NCI-H226 (cell line): Measurements from ENCODE around the gene MOV10.
"Not testable (repeated sequence)": the region's sequence is repeated elsewhere in the genome, so short reads cannot be mapped to it uniquely, and the experiment has no call there.

Source experiments
- DNase-seq: peaks from one replicate; pipeline ENCODE4 v3.0.0-alpha.2; 2015

Gene MOV10, protein sequence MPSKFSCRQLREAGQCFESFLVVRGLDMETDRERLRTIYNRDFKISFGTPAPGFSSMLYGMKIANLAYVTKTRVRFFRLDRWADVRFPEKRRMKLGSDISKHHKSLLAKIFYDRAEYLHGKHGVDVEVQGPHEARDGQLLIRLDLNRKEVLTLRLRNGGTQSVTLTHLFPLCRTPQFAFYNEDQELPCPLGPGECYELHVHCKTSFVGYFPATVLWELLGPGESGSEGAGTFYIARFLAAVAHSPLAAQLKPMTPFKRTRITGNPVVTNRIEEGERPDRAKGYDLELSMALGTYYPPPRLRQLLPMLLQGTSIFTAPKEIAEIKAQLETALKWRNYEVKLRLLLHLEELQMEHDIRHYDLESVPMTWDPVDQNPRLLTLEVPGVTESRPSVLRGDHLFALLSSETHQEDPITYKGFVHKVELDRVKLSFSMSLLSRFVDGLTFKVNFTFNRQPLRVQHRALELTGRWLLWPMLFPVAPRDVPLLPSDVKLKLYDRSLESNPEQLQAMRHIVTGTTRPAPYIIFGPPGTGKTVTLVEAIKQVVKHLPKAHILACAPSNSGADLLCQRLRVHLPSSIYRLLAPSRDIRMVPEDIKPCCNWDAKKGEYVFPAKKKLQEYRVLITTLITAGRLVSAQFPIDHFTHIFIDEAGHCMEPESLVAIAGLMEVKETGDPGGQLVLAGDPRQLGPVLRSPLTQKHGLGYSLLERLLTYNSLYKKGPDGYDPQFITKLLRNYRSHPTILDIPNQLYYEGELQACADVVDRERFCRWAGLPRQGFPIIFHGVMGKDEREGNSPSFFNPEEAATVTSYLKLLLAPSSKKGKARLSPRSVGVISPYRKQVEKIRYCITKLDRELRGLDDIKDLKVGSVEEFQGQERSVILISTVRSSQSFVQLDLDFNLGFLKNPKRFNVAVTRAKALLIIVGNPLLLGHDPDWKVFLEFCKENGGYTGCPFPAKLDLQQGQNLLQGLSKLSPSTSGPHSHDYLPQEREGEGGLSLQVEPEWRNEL

DNA sequence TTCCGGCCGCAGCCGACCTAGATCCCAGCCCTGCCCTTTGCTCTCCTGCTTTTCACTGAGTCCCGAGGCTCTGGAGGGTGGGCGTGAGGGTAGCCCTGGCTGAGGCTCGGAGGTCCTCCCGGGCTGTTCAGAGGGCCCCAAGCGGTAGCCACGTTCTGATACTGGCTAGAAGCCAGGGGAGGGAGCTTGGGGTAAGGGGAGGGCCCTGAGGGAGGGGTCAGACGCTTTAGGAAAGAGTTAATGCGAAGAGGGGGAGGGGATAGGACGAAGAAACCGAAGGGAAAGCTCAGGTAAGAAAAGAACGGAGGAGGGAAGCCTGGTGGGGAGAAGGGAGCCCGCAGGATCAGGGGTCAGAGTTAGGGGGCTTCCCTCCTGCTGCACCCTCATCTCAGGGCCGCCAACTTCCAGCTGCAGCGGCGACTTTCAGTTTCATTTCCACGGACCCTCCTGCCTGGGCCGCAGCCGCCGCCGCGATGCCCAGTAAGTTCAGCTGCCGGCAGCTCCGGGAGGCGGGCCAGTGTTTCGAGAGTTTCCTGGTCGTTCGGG lies at the start of gene MOV10:
Gene MOV10 (plus strand): TSS at position 220 of the 546 bp plus-strand sequence. CDS start 254 bp downstream, at position 474.
- DNase-seq = peak; percentile 71

DNA sequence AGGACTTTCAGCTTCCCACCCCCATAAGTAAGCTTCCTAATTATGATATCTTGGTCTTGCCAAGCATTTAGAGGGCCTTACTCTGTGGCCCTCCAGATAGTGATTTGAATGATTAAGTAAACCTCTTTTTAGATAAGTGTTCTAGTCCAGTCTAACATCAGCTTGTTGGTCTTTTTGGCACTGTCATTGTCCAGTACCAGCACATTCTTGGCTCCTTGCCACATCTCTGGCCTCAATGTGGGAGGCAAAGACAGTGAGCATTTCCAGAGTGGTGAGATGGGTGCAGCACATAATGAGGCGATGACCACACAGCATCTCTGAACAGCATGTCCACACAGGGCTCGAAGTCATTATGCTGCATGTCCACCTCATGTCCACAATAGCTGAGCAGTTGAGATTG lies 48.8 kb upstream of the MOV10 start:
- peak; percentile 67 for DNase-seq

DNA sequence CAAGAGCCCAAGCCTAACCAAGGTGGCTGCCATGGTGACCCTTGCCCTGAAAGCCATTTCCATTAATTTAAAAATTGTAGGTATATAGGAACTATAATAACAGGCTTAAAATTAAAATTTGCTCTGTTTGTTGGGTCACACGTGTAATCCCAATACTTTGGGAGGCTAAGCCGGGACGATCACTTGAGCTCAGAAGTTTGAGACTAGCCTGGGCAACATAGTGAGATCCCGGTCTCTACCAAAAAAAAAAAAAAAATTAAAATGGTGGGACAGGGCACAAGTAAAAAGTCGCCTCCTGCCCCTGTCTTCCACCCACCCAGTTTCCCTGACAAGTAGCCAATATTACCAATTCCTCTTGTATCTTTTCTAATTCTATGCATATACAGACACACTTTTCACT lies 48.3 kb upstream of the MOV10 start:
- no peak for DNase-seq

DNA sequence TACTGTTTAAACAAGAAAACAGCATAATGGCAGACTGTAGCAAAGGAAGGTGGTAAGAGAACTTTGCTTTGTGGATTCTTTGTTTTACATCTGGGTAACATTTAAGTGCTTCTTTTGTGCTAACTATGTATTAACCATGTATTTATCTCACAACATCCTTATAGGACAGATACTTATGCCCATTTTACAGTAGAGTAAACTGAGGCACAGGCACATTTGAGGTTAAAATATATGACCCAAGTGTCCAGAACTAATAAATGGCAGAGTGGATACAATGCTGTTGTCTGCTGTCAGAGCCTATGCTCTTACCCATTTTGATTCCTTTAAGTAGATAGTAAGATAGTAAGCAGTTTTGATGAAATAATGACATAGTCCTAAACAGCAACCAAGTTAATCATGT lies 47.6 kb upstream of the MOV10 start:
- no peak for DNase-seq

DNA sequence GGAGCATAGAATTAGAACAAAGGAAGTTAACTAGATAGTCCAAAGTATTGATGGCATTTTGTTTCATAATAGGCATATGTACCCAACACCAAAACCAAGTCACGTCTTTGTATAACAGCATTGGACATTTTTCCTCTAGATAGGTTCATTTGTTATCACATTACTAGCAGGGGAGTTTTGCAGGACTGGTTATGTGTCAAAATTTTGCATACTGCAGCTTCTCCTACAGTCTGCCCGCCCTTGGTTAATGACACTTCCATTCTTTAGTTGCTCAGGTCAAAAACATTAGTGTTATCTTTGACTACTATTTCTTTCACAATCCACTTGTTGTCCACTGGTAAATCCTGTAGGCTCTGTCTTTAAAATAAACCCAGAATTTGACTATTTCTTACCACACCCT lies 45.9 kb upstream of the MOV10 start:
- DNase-seq = no peak

DNA sequence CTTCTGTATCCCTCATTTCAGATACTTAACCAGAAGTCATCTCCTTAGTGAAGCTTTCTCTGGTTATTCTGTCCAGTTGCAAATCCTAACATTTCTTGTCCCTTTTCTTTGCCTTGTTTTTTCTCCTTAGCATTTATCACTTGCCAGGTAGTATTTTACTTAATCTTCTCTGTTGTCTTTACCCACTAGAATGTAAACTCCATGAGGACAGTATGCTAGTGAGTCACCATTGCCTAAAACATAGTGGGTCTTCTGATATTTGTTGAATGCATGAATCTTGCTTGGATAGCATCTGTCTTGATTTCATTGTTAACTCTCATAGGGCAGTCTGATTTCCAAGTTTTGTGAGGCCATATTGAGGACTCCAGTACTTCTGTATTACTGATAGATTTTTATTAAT lies 45.2 kb upstream of the MOV10 start:
- DNase-seq = no peak

DNA sequence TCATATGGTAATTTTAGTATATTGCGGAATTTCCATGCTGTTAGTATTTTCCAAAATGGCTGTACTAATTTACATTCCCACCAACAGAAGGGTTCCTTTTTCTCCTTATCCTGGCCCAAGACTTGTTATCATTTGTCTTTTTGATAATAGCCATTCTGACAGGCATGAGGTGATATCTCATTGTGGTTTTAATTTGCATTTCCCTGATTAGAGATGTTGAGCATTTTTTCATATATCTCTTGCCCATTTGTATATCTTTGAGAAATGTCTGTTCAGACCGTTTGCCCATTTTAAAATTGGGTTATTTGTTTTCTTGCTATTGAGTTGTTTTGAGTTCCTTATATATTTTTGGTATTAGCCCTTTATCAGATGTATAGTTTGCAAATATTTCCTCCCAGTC lies 40.8 kb upstream of the MOV10 start:
- DNase-seq = no peak

DNA sequence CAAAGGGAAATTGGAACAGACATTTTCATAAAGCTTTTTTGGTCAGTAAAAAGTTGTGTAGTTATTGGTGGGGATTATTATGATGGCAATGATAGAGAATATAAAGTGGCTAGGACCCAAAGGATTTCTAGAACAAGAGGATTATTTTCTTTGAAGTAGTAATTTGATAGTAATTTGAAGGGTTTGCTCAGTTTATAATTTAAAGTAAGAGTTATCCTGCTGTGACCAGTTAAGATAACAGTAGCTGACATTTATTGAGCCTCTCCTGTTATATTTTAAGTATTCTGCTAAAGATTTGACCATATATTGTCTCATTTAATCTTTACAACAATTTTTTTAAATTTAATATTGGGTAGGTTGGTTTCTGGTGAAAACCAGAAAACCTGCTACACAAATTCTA lies 40.1 kb upstream of the MOV10 start:
- DNase-seq = no peak

DNA sequence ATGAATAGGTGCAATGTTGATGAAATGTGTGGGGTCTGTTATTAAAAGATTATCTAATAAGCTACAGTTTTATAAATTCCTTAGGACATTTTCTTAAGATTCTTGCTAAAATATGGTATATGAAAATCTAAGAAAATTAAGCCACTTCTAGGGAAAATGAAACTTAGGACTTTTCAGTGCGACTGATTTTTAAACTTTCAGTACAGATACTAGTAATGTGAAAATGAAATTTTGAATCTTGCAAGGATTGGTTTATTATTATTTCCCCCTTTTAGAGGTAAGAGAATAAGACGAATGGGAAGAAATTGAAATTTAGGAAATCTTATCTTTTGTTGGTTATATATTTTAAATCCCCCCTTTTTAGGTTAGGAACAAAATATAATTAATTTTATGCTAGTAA lies 38.4 kb upstream of the MOV10 start:
- no peak for DNase-seq

DNA sequence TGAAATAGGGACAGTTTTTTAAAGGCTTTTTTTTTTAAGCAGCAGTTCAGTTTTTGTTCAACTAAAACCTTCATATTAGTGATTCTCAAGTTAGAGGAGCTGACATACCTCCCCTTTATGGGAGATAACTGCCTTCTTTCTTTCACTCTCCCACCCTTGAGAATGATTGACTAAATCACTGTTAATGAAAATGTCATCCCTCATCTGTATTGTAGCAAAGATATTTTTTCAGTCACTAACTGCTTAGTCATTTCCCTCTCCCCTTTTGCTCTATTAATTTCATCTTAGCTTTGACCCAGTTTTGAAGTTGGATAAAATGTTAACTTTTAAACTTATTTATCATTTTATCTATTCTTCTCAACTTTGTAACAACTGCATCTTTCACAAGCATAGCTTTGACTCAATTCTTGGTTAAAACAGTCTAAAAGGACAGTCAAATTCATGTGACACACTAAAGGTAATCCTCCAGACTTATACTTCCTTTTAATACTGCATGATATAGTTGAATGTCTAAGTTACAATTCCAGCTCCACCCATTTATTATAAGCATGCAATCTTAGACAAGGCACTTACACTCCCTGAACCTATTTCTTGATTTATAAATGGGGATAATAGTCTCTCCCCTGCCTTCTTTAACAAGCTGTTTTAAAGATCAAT lies 37.7 kb upstream of the MOV10 start:
- DNase-seq = no peak

DNA sequence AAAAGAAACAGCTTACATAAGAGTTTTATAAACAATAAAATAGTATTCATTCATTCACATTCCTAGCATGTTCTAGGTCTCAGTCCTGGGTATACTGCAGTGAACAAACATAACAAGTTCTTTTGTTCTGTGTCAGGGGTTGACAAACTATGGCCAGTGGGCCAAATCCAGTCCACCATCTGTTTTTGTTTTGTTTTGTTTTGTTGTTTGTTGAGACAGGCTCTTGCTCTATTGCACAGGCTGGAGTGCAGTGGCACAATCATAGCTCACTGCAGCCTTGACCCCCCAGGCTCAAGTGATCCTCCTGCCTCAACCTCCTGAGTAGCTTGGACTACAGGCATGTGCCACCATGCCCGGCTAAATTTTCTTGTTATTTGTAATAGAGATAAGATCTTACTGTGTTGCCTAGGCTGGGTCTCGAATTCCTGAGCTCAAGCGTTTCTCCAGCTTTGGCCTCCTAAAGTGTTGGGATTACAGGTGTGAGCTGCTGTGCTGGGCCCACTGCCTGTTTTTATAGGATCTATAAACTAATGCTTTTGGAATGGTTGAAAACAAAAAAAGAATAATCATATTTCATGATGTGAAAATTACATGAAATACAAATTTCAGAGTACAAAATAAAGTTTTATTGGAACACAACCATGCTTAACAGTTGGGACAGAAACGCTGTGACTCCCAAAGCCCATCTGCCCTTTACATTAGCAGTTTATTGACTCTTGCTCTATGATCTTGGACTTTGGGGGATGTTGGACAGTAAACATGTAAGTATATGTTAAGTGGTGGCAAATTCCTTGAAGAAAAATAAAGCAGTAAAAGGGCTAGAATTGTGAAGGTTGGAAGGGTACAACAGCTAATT lies 37.0 kb upstream of the MOV10 start:
- DNase-seq = no peak

DNA sequence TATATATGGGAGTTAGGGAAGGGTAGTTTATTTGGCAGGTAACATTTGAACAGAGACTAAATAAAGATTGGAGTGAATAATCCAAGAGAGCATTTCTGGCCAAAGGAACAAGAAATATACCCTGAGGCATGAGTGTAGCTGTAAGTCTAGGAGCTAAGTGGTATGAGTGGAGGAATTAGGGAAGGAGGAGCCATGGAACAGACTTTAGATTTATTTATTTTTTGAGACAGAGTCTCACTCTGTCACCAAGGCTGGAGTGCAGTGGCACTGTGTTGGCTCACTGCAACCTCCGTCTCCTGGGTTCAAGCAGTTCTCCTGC lies 36.4 kb upstream of the MOV10 start:
- peak; percentile 29 for DNase-seq

DNA sequence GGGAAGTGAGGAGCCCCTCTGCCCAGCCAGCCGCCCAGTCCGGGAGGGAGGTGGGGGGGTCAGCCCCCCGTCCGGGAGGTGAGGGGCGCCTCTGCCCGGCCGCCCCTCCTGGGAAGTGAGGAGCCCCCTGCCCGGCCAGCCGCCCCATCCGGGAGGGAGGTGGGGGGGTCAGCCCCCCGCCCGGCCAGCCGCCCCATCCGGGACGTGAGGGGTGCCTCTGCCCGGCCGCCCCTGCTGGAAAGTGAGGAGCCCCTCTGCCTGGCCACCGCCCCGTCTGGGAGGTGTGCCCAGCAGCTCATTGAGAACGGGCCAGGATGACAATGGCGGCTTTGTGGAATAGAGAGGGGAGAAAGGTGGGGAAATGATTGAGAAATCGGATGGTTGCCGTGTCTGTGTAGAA lies 34.0 kb upstream of the MOV10 start:
- DNase-seq = not testable (repeated sequence)

DNA sequence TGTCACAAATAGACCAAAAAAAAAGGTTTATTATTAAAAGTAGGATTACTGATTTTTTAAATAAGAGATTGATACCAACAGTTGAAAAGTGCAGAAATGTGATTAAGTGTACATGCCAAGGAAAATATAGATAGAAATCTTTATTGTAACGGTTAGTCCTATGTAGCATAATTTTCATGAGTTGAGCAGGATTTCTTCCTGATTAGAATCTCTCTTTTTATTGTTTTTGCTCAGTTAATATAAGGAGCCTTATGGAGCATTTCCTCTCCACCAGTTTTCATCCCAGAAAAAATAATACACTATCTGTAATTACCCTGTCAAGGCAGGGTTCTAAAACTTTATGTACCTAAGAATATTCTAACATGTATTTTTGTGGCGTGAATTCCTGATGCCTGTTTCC lies 31.4 kb upstream of the MOV10 start:
- DNase-seq = no peak

DNA sequence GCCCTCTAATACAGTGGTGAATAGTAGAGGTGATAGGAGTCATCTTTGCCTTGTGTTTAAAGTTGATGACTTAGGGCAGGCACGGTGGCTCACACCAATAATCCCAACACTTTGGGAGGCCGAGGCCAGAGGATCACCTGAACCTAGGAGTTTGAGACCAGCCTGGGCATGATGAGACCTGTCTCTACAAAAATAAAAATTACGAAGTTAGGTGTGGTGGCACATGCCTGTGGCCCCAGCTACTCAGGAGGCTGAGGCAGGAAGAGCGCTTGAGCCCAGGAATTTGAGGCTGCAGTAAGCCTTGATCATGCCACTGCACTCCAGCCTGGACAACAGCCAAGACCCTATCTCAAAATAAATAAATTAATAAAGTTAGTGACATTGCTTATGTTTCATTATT lies 28.2 kb upstream of the MOV10 start:
- DNase-seq = peak; percentile 12

DNA sequence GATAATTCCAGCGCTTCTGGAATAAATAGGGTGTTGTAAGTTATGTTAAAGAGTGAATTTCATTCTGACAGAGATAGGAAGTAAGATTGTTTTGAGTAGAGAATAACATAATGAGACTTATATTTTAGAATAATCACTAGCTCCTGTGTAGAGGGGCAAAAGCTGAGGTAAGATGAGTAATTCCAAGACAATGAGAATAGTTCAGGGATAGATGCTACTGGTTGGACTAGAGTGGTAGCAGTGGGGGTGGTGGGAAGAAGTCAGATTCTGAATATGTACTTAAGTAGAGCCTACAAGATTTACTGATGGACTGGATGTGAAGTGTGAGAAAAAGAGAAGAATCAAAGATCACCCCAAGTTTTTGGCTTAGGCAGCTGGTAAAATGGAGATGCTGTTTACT lies 23.3 kb upstream of the MOV10 start:
- no peak for DNase-seq

DNA sequence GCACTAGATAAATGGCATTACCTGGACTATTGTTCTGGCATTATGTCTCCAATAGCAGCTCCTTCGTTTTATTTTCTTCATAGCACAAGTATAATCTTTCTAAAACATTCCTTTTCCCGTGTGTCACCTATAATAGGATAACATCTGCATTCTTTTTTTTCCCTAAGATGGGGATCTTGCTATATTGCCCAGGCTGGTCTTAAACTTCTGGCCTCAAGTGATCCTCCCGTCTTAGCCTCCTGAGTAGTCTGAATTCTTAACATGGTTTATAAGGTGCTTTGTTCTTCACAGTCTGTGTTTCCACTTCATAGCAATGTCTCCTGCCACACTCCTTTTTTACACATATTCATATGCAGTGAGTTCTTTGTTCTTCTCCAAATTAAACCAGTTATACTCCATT lies 8.6 kb upstream of the MOV10 start:
- no peak for DNase-seq

DNA sequence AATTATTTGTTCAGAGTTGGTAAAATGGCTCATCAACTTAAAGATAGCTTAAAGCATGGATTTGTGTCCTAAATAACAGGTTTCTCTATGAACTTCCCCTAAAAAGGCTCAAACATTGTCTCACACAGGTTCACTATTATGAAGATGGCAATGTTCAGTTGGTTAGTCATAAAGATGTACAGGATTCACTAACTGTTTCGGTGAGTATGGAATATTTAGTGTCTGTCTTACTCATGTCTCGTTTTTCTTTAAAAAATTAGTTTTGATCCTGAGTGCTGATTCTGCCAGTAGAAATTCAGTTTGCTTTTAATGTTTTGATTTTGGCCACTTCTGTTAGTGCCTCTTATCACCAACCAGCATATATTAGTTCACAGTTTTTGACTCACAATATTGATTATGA lies 7.5 kb upstream of the MOV10 start:
- no peak for DNase-seq

DNA sequence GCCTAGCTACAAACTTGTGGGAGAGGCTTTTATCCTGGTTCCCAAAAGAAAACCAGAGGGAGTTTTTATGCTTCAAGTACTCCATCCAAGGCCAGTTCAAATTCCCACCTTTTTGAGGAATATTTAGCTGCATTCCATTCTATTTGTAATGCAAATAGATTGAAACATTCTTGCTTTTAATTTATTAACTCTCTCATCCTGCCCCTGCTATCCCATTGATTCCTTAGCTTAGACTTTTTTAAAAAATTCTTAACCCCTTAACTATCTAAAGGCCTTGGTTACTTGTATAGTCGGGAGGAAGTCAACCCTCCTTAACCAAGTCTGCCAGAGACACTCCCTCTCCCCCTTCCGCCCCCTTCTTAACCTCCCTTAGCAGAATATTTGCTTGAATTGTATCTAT lies 2.5 kb upstream of the MOV10 start:
- DNase-seq = no peak

DNA sequence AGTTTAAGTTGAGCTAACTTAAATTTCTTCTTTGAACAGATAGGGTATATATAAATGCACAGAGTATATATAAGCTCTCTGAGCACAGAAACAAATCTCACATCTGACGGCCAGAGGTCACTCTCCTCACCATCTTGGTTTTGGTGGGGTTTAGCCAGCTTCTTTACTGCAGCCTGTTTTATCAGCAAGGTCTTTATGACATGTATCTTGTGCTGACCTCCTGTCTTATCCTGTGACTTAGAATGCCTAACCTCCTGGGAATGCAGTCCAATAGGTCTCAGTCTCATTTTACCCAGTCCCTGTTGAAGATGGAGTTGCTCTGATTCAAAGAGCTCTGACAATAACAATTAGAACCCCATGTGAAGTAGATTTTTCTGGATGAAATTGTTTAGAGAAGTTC lies 1.6 kb upstream of the MOV10 start:
- DNase-seq = no peak

DNA sequence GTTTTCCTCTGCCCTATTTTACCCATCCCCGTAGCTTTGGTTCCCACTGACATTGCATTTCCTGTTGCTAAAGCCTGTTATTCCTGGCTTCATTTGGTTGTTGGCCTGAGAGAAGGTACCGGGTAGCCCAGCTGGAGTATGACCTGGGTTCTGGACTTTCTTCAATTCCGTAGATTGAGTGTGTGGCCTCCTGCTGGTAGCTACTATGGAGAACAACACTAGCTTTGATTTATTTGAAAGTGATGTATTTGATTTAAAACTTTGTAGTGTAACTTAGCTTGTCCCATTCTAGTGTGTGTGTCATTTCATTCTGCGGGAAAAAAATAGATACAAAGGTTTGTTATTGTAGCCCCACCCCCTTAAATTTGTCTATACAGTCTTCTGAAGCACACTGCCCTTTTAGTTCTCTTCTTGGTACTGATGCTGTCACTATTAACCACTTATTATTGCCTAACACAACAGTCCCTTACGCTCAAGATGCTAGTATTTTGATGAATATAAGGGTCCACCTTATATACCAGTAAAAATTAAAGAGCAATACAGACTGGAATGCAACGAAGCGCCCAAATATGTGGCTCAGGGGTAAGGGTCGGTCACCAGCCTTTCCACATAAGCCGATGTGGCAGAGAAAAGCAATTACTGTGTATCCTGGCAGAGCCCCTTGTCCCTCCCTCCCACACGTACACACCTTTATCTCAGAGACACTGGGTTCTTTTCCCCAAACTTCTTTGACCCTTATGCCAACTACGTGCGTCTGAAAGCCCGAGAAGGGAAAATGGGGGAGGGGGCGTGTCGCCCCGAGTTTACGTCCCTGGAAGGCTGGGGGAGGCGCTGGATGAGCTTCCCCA lies 643 bp upstream of the MOV10 start:
- DNase-seq = peak; percentile 46
